RWPE1 (cell line): ENCODE results near the gene ANKMY1.

Source experiments
- CTCF ChIA-PET: fragments of 350-600 bp; sonication (Branson Sonifier 250); formaldehyde crosslinking; extraction: SDS; loops from one replicate; lab custom pipeline; 2021; lab: Yijun Ruan, JAX
- POLR2A ChIA-PET: fragments of 400-600 bp; formaldehyde crosslinking; extraction: SDS; loops from one replicate; lab custom pipeline; 2020; ENCODE audit warnings: antibody characterized with exemption; ENCODE audit not compliant: low non-redundant PET; lab: Yijun Ruan, JAX
- DNase-seq: peaks from one replicate; pipeline ENCODE4 v3.0.0; 2012; ENCODE audit warnings: low spot score
- H3K27ac ChIP-seq: fragments of 450-650 bp; 2 replicates; pipeline ENCODE4 v1.5.1; 2017
- CTCF ChIP-seq: fragments of 450-650 bp; conservative IDR thresholded peaks from 2 replicates; pipeline ENCODE4 v1.5.1; 2017; ENCODE audit warnings: low read depth, mild to moderate bottlenecking

ANKMY1 gene

GRCh38 chr2:240557808-240558207 is at the start of gene ANKMY1:
Gene ANKMY1, minus strand, starts transcription at chr2:240557988. Its CDS starts 653 bp downstream, at chr2:240557335.
- peak within 1 kb of the TSS; percentile 51 for H3K27ac ChIP-seq
- TF ChIP-seq CTCF = no peak
- ChIA-PET POLR2A (no interaction called here), CTCF (no interaction called here)
- peak; percentile 94 for DNase-seq

- no peak for TF ChIP-seq CTCF
- no peak overlapping the region for H3K27ac ChIP-seq
- DNase-seq = no peak
- ChIA-PET POLR2A (no interaction called here), CTCF (no interaction called here)
Observed at GRCh38 chr2:240605867-240606743, 48.3 kb upstream of the ANKMY1 start.

GRCh38 chr2:240604939-240605716 is 47.3 kb upstream of the ANKMY1 start:
- H3K27ac ChIP-seq = no peak overlapping the region
- ChIA-PET POLR2A (no interaction called here), CTCF (interaction anchor here (0.6 kb wide), 1 partner anchor 203 kb away, joined by 4 read pairs; no protein-coding TSS in a partner anchor)
- no peak for DNase-seq
- no peak for TF ChIP-seq CTCF

GRCh38 chr2:240604291-240604938 is 46.6 kb upstream of the ANKMY1 start:
- no peak overlapping the region for H3K27ac ChIP-seq
- ChIA-PET CTCF (interaction anchor here (0.5 to 0.6 kb wide), 2 partner anchors 63 to 204 kb away, joined by 4 to 6 read pairs; no protein-coding TSS in a partner anchor), POLR2A (no interaction called here)
- DNase-seq = peak; percentile 33
- 0 out of 2 replicates have a peak, but pooled peaks have one; percentile 11 for TF ChIP-seq CTCF

GRCh38 chr2:240603846-240604245 is 46.1 kb upstream of the ANKMY1 start:
- POLR2A ChIA-PET = no interaction called here
- TF ChIP-seq CTCF = no peak
- H3K27ac ChIP-seq = no peak overlapping the region
- CTCF ChIA-PET = interaction anchor here (0.5 to 0.7 kb wide), 2 partner anchors 37 to 62 kb away, joined by 3 to 6 read pairs; no protein-coding TSS in a partner anchor
- no peak for DNase-seq
